ENCODE results near the gene APOBEC3B.
"Not testable (repeated sequence)": the region's sequence is repeated elsewhere in the genome, so short reads cannot be mapped to it uniquely, and the experiment has no call there.

The APOBEC3B gene

GRCh38 chr22:39012533-39013511 is 30.7 kb downstream of the APOBEC3B start:
- peaks cover 2 to 15% of the 10 kb centered on the region in 2 donors for H3K4me1 ChIP-seq (ENCODE audit: control insufficient read depth in 1 of 2, insufficient read depth in 2 of 2, low read length in 2 of 2)
- H3K36me3 ChIP-seq (ENCODE audit: control insufficient read depth in 1 of 2, insufficient read depth in 2 of 2, low read length in 2 of 2) = peaks cover 0 to 3% of the 10 kb centered on the region in 2 donors
- H3K4me3 ChIP-seq (ENCODE audit: low read depth in 1 of 2, low read length in 2 of 2) = no peak overlapping the region
- no peaks in the 10 kb centered on the region for H3K27me3 ChIP-seq (ENCODE audit: low read depth, low read length)
- H3K9me3 ChIP-seq (ENCODE audit: control insufficient read depth in 1 of 2, low read length in 2 of 2) = no peaks in the 10 kb centered on the region
- H3K27ac ChIP-seq (ENCODE audit: low read length) = no peak overlapping the region

GRCh38 chr22:39013561-39013941 is 31.4 kb downstream of the APOBEC3B start:
- H3K36me3 ChIP-seq (ENCODE audit: control insufficient read depth in 1 of 2, insufficient read depth in 2 of 2, low read length in 2 of 2); H3K9me3 ChIP-seq (ENCODE audit: control insufficient read depth in 1 of 2, low read length in 2 of 2); H3K27me3 ChIP-seq (ENCODE audit: low read depth, low read length): not testable (repeated sequence)
- Histone ChIP-seq H3K4me1 (ENCODE audit: control insufficient read depth in 1 of 2, insufficient read depth in 2 of 2, low read length in 2 of 2) (peaks cover 2 to 15% of the 10 kb centered on the region in 2 donors), H3K4me3 (ENCODE audit: low read depth in 1 of 2, low read length in 2 of 2) (peak overlapping the region; percentile 68 to 70), H3K27ac (ENCODE audit: low read length) (peak overlapping the region; percentile 56)

DNA sequence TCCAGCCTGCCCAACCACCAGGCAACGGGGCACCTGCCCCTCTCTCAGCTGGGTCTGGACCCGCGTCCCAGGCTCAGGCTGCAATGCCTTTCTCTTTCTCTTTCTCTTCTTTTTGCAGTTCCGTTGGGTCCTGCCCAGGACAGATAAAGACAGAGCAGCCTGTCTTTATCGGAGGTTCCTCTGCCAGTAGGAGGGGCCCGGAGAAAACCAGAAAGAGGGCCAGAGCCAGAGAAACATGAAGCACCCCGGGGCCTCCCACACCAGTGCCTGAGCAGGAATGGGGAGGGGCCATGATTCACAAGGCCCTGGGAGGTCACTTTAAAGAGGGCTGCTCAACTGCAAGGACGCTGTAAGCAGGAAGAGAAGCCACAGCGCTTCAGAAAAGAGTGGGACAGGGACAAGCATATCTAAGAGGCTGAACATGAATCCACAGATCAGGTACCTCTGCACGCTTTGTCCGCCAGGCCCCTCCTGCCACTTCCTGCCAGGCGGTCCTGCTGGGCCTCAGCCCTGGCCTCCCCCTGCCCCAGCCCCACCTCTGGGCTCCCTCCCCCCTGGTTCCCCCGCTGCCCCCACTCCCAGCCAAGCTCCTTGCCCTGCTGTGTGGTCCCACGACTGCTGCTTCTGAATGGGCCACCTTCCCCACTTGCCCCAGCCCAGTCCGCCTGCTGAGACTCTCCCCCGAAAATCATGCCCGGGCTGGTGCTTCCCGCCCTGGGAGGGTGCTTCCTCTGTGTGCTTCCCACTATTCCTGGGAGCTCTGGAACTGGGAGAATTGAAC is 32.0 kb downstream of the APOBEC3B start, which contains the start of gene APOBEC3C:
Gene APOBEC3C, plus strand, starts transcription at position 316 of the 781 bp plus-strand sequence. Its CDS starts 106 bp downstream, at position 422.
- Histone ChIP-seq H3K4me3 (ENCODE audit: low read depth in 1 of 2, low read length in 2 of 2) (peak within 1 kb of the TSS; percentile 68 to 70), H3K9me3 (ENCODE audit: control insufficient read depth in 1 of 2, low read length in 2 of 2) (no peaks in the 10 kb centered on the region), H3K4me1 (ENCODE audit: control insufficient read depth in 1 of 2, insufficient read depth in 2 of 2, low read length in 2 of 2) (peaks cover 2 to 15% of the 10 kb centered on the region in 2 donors), H3K27me3 (ENCODE audit: low read depth, low read length) (no peaks in the 10 kb centered on the region), H3K27ac (ENCODE audit: low read length) (peak within 1 kb of the TSS; percentile 56), H3K36me3 (ENCODE audit: control insufficient read depth in 1 of 2, insufficient read depth in 2 of 2, low read length in 2 of 2) (peaks cover 0 to 6% of the 10 kb centered on the region in 2 donors)

- peaks cover 2 to 15% of the 10 kb centered on the region in 2 donors for H3K4me1 ChIP-seq (ENCODE audit: control insufficient read depth in 1 of 2, insufficient read depth in 2 of 2, low read length in 2 of 2)
- H3K9me3 ChIP-seq (ENCODE audit: control insufficient read depth in 1 of 2, low read length in 2 of 2); H3K36me3 ChIP-seq (ENCODE audit: control insufficient read depth in 1 of 2, insufficient read depth in 2 of 2, low read length in 2 of 2); H3K27me3 ChIP-seq (ENCODE audit: low read depth, low read length): not testable (repeated sequence)
- H3K4me3 ChIP-seq (ENCODE audit: low read depth in 1 of 2, low read length in 2 of 2) = peak overlapping the region; percentile 68 to 70
- peak overlapping the region; percentile 56 for H3K27ac ChIP-seq (ENCODE audit: low read length)
These were observed 32.6 kb downstream of the APOBEC3B start for GRCh38 chr22:39014723-39015121.

GRCh38 chr22:39016592-39016991 is 34.4 kb downstream of the APOBEC3B start:
- H3K9me3 ChIP-seq (ENCODE audit: control insufficient read depth in 1 of 2, low read length in 2 of 2) = no peaks in the 10 kb centered on the region

DNA sequence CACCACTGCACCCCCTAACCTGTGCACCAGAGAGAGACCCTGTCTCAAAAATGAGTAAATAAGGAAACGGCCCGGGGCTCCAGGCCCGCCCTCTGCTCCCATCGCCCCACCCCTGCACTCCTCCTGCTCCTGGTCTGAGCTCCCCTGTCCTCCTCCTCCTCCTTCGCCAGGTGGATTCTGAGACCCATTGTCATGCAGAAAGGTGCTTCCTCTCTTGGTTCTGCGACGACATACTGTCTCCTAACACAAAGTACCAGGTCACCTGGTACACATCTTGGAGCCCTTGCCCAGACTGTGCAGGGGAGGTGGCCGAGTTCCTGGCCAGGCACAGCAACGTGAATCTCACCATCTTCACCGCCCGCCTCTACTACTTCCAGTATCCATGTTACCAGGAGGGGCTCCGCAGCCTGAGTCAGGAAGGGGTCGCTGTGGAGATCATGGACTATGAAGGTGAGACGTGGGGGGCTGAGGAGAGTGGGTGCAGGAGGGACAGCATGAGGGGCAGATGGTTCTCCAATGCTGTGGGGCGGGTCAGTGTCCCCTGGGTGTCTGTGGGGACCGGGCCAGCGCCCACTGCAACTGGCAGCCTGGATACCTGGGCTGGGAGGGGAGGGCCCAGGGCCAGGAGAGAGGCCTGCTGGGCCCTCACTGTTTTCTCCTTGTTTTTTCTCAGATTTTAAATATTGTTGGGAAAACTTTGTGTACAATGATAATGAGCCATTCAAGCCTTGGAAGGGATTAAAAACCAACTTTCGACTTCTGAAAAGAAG is 35.6 kb downstream of the APOBEC3B start:
- H3K9me3 ChIP-seq (ENCODE audit: control insufficient read depth in 1 of 2, low read length in 2 of 2) = no peaks in the 10 kb centered on the region
- H3K36me3 ChIP-seq (ENCODE audit: control insufficient read depth in 1 of 2, insufficient read depth in 2 of 2, low read length in 2 of 2) = peaks cover 0 to 6% of the 10 kb centered on the region in 2 donors
- no peak overlapping the region for H3K4me3 ChIP-seq (ENCODE audit: low read depth in 1 of 2, low read length in 2 of 2)
- H3K27me3 ChIP-seq (ENCODE audit: low read depth, low read length) = no peaks in the 10 kb centered on the region
- H3K27ac ChIP-seq (ENCODE audit: low read length) = no peak overlapping the region
- peaks cover 2 to 19% of the 10 kb centered on the region in 2 donors for H3K4me1 ChIP-seq (ENCODE audit: control insufficient read depth in 1 of 2, insufficient read depth in 2 of 2, low read length in 2 of 2)

More at GRCh38 chr22:39016592-39016991, 34.4 kb downstream of the APOBEC3B start:
- no peaks in the 10 kb centered on the region for H3K27me3 ChIP-seq (ENCODE audit: low read depth, low read length)
- peaks cover 0 to 6% of the 10 kb centered on the region in 2 donors for H3K36me3 ChIP-seq (ENCODE audit: control insufficient read depth in 1 of 2, insufficient read depth in 2 of 2, low read length in 2 of 2)
- H3K27ac ChIP-seq (ENCODE audit: low read length) = no peak overlapping the region
- peaks cover 2 to 19% of the 10 kb centered on the region in 2 donors for H3K4me1 ChIP-seq (ENCODE audit: control insufficient read depth in 1 of 2, insufficient read depth in 2 of 2, low read length in 2 of 2)
- H3K4me3 ChIP-seq (ENCODE audit: low read depth in 1 of 2, low read length in 2 of 2) = no peak overlapping the region

- not testable (repeated sequence) for H3K9me3 ChIP-seq (ENCODE audit: control insufficient read depth in 1 of 2, low read length in 2 of 2); H3K27me3 ChIP-seq (ENCODE audit: low read depth, low read length); H3K27ac ChIP-seq (ENCODE audit: low read length)
- peaks cover 2 to 11% of the 10 kb centered on the region in 2 donors for H3K4me1 ChIP-seq (ENCODE audit: control insufficient read depth in 1 of 2, insufficient read depth in 2 of 2, low read length in 2 of 2)
- H3K4me3 ChIP-seq (ENCODE audit: low read depth in 1 of 2, low read length in 2 of 2) = peak overlapping the region in 1 of 2 donors; percentile 50
- H3K36me3 ChIP-seq (ENCODE audit: control insufficient read depth in 1 of 2, insufficient read depth in 2 of 2, low read length in 2 of 2) = peaks cover 4 to 13% of the 10 kb centered on the region in 2 donors
These were observed 38.0 kb downstream of the APOBEC3B start for GRCh38 chr22:39020021-39020651.

GRCh38 chr22:39021552-39022250 is 39.6 kb downstream of the APOBEC3B start:
- Histone ChIP-seq H3K4me1 (ENCODE audit: control insufficient read depth in 1 of 2, insufficient read depth in 2 of 2, low read length in 2 of 2) (peaks cover 0 to 4% of the 10 kb centered on the region in 2 donors), H3K27me3 (ENCODE audit: low read depth, low read length) (no peaks in the 10 kb centered on the region), H3K9me3 (ENCODE audit: control insufficient read depth in 1 of 2, low read length in 2 of 2) (no peaks in the 10 kb centered on the region), H3K4me3 (ENCODE audit: low read depth in 1 of 2, low read length in 2 of 2) (peak overlapping the region; percentile 50 to 53), H3K27ac (ENCODE audit: low read length) (no peak overlapping the region), H3K36me3 (ENCODE audit: control insufficient read depth in 1 of 2, insufficient read depth in 2 of 2, low read length in 2 of 2) (peaks cover 4 to 16% of the 10 kb centered on the region in 2 donors)

DNA sequence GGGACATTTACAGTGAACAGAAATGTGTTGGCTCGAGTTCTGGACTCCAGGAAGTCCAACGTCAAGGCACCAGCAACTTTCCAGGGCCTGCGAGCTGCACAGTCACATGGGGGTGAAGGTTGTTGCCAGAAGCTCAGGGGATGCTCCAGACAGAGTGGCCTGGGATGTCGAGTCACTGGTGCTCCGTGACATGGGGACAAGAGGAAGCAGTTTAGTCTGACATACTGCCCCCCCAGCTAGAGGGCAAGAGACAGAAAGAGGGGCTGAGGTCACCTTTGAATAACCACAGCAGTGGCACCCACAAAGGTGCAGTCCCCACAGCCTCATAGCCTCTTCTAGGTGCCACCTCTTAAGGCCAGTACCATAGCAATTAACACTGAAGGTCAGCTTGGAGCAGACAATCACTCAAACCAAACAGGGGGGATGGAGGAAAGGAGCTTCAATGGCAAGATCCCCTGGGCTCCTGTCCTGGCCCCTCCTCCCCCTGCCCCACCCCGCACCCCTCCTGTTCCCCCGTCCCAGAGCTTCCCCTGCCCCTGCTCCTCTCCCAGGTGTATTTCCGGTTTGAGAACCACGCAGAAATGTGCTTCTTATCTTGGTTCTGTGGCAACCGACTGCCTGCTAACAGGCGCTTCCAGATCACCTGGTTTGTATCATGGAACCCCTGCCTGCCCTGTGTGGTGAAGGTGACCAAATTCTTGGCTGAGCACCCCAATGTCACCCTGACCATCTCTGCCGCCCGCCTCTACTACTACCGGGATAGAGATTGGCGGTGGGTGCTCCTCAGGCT is 42.6 kb downstream of the APOBEC3B start:
- no peaks in the 10 kb centered on the region for H3K27me3 ChIP-seq (ENCODE audit: low read depth, low read length)
- H3K4me1 ChIP-seq (ENCODE audit: control insufficient read depth in 1 of 2, insufficient read depth in 2 of 2, low read length in 2 of 2) = peaks cover 0 to 4% of the 10 kb centered on the region in 2 donors
- H3K9me3 ChIP-seq (ENCODE audit: control insufficient read depth in 1 of 2, low read length in 2 of 2) = no peaks in the 10 kb centered on the region
- H3K36me3 ChIP-seq (ENCODE audit: control insufficient read depth in 1 of 2, insufficient read depth in 2 of 2, low read length in 2 of 2) = peaks cover 4 to 10% of the 10 kb centered on the region in 2 donors
- no peak overlapping the region for H3K27ac ChIP-seq (ENCODE audit: low read length)
- no peak overlapping the region for H3K4me3 ChIP-seq (ENCODE audit: low read depth in 1 of 2, low read length in 2 of 2)
